ENCODE data around the gene FANCE. TPM values are rescaled to one million over a fixed set of nuclear protein-coding genes. Genes with fewer than 3 reads are reported as not detected.

FANCE gene
- total RNA-seq, 1 donor from 2014 or later: 22.3 TPM

DNA sequence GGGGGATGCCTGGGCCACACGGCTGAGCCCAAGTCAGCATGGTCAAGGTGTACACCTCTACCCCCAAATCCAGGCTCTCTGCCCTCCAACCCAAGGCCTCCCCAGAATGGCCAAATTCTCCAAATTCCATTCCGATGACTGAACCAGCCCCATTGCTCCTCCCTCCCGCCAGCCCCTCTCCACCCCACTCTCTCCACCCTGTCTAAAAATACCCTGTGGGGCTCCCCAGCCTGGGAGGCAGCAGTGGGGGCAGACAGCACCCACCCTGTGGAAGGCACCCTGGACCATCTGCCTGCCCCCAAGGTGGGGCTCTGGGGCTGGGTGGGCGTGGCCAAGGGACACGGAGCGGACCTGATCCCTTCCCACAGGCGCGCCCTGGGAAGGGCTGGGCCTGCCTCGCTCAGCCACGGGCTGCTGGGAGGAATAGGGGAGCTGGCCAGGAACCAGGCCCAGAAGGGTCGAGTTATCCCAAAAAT is 33.3 kb downstream of the FANCE start:
- no peaks in the 10 kb centered on the region for H3K36me3 Mint-ChIP-seq (ENCODE audit: low read depth)
- DNase-seq (ENCODE audit: low spot score): no peak
- no peaks in the 10 kb centered on the region for H3K9me3 Mint-ChIP-seq
- H3K27me3 Mint-ChIP-seq (ENCODE audit: insufficient read depth): peaks cover 2% of the 10 kb centered on the region
- H3K4me1 Mint-ChIP-seq (ENCODE audit: low read depth): no peaks in the 10 kb centered on the region
- intact Hi-C loops (cut with micrococcal nuclease): no loop called here
- no peak overlapping the region for H3K4me3 Mint-ChIP-seq
- H3K27ac Mint-ChIP-seq: no peak overlapping the region

GRCh38 chr6:35486005-35486925 is 34.1 kb downstream of the FANCE start:
- Mint-ChIP-seq H3K9me3 (no peaks in the 10 kb centered on the region), H3K36me3 (ENCODE audit: low read depth) (no peaks in the 10 kb centered on the region), H3K27ac (no peak overlapping the region), H3K4me1 (ENCODE audit: low read depth) (no peaks in the 10 kb centered on the region), H3K4me3 (no peak overlapping the region), H3K27me3 (ENCODE audit: insufficient read depth) (peaks cover 2% of the 10 kb centered on the region)
- intact Hi-C loops (cut with micrococcal nuclease): no loop called here
- DNase-seq (ENCODE audit: low spot score): no peak

- intact Hi-C loops (cut with micrococcal nuclease): no loop called here
- Mint-ChIP-seq H3K9me3 (no peaks in the 10 kb centered on the region), H3K27me3 (ENCODE audit: insufficient read depth) (peaks cover 4% of the 10 kb centered on the region), H3K4me1 (ENCODE audit: low read depth) (no peaks in the 10 kb centered on the region), H3K27ac (no peak overlapping the region), H3K36me3 (ENCODE audit: low read depth) (no peaks in the 10 kb centered on the region), H3K4me3 (no peak overlapping the region)
- no peak for DNase-seq (ENCODE audit: low spot score)
These were observed 35.7 kb downstream of the FANCE start for GRCh38 chr6:35487658-35488516.

DNA sequence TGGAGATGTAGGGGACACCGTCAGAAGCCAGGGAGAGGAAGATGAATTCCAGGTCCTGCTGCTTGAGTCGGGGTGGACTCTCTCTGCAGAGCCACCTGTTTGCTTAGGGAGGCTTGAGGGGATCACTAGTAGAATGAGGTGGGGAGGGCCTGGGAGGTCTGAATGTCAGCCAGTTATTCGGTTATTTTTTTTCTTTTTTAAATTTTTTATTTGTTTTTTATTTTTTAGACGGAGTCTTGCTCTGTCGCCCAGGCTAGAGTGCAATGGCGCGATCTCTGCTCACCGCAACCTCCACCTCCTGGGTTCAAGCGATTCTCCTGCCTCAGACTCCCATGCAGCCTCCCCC is 36.4 kb downstream of the FANCE start:
- Mint-ChIP-seq H3K27ac (no peak overlapping the region), H3K9me3 (no peaks in the 10 kb centered on the region), H3K4me1 (ENCODE audit: low read depth) (no peaks in the 10 kb centered on the region), H3K4me3 (no peak overlapping the region), H3K36me3 (ENCODE audit: low read depth) (no peaks in the 10 kb centered on the region), H3K27me3 (ENCODE audit: insufficient read depth) (peaks cover 1% of the 10 kb centered on the region)
- no peak for DNase-seq (ENCODE audit: low spot score)
- intact Hi-C loops (cut with micrococcal nuclease): no loop called here

DNA sequence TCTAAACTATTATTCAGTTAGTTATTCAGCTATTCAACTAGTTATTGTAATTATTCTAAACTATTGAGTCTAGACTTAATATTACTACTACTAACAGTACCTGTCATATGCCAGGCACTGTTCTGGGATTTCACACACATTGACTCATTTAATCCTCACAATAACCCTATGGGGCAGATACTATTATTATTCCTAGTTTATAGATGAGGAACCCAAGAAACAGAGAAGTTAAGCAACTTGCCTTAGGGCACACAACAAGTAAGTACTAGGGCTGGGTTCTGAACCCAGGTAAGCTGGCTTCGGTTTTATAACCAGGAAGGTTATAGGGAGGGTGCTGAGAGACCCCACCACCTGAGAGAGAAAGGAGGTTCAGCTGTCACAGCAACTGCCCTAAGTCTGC is 36.9 kb downstream of the FANCE start:
- no peak for DNase-seq (ENCODE audit: low spot score)
- no peaks in the 10 kb centered on the region for H3K36me3 Mint-ChIP-seq (ENCODE audit: low read depth)
- no peak overlapping the region for H3K27ac Mint-ChIP-seq
- intact Hi-C loops (cut with micrococcal nuclease): no loop called here
- peaks cover 4% of the 10 kb centered on the region for H3K4me1 Mint-ChIP-seq (ENCODE audit: low read depth)
- no peaks in the 10 kb centered on the region for H3K9me3 Mint-ChIP-seq
- no peak overlapping the region for H3K4me3 Mint-ChIP-seq
- peaks cover 1% of the 10 kb centered on the region for H3K27me3 Mint-ChIP-seq (ENCODE audit: insufficient read depth)

GRCh38 chr6:35489995-35490791 is 38.1 kb downstream of the FANCE start:
- Mint-ChIP-seq H3K36me3 (ENCODE audit: low read depth) (no peaks in the 10 kb centered on the region), H3K4me3 (no peak overlapping the region), H3K4me1 (ENCODE audit: low read depth) (peaks cover 5% of the 10 kb centered on the region), H3K9me3 (no peaks in the 10 kb centered on the region), H3K27ac (no peak overlapping the region), H3K27me3 (ENCODE audit: insufficient read depth) (peaks cover 1% of the 10 kb centered on the region)
- no peak for DNase-seq (ENCODE audit: low spot score)
- intact Hi-C loops (cut with micrococcal nuclease): no loop called here

DNA sequence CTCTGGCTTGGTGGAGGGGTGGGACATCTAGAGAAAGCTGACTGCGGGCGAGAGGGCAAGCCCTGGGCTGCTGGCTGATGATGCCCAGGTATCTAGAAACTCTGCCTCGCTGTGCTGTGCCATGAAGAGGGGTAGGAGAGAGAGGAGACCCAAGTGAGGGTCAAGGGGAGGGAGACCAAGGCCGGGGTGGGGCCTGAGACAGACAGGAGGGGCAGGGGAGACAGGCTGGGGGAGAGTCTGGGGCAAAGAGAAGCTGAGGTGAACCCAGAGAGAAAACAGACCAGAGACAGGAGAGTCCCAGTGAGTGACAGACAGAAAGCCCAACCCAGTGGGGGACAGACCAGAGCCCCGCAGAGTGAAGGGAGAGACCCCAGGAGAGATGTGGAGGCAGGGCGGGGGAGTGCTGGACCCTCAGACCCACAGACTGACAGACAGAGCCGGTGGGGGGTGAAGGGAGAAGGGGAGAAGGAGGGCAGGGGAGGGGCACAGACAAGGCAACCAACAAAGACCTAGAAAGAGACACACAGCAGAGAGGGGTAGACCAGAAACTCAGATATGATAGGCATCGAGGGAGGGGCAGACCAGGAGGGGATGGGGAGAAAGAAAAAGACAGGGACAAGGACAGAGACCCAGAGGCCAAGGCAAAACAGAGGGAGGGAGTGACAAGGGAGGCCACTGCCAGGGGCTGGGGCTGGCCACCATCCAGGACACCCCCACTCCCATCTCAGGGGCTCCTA is 38.9 kb downstream of the FANCE start:
- H3K27me3 Mint-ChIP-seq (ENCODE audit: insufficient read depth): peaks cover 5% of the 10 kb centered on the region
- intact Hi-C loops (cut with micrococcal nuclease): no loop called here
- no peak for DNase-seq (ENCODE audit: low spot score)
- no peaks in the 10 kb centered on the region for H3K9me3 Mint-ChIP-seq
- H3K4me3 Mint-ChIP-seq: no peak overlapping the region
- H3K4me1 Mint-ChIP-seq (ENCODE audit: low read depth): peaks cover 5% of the 10 kb centered on the region
- no peak overlapping the region for H3K27ac Mint-ChIP-seq
- no peaks in the 10 kb centered on the region for H3K36me3 Mint-ChIP-seq (ENCODE audit: low read depth)

- intact Hi-C loops (cut with micrococcal nuclease): no loop called here
- Mint-ChIP-seq H3K9me3 (no peaks in the 10 kb centered on the region), H3K4me3 (no peak overlapping the region), H3K4me1 (ENCODE audit: low read depth) (peaks cover 5% of the 10 kb centered on the region), H3K36me3 (ENCODE audit: low read depth) (no peaks in the 10 kb centered on the region), H3K27ac (no peak overlapping the region), H3K27me3 (ENCODE audit: insufficient read depth) (peaks cover 5% of the 10 kb centered on the region)
- DNase-seq (ENCODE audit: low spot score): no peak
These were observed 39.6 kb downstream of the FANCE start for GRCh38 chr6:35491558-35492257.

GRCh38 chr6:35492258-35492973 is 40.3 kb downstream of the FANCE start:
- intact Hi-C loops (cut with micrococcal nuclease): no loop called here

GRCh38 chr6:35492974-35493284 is 40.8 kb downstream of the FANCE start:
- no peak overlapping the region for H3K27ac Mint-ChIP-seq

More at GRCh38 chr6:35492258-35492973, 40.3 kb downstream of the FANCE start:
- Mint-ChIP-seq H3K9me3 (no peaks in the 10 kb centered on the region), H3K27me3 (ENCODE audit: insufficient read depth) (peaks cover 5% of the 10 kb centered on the region), H3K36me3 (ENCODE audit: low read depth) (no peaks in the 10 kb centered on the region), H3K4me3 (no peak overlapping the region), H3K4me1 (ENCODE audit: low read depth) (peaks cover 5% of the 10 kb centered on the region), H3K27ac (no peak overlapping the region)
- no peak for DNase-seq (ENCODE audit: low spot score)

GRCh38 chr6:35493307-35493983 is 41.3 kb downstream of the FANCE start:
- no peaks in the 10 kb centered on the region for H3K36me3 Mint-ChIP-seq (ENCODE audit: low read depth)
- H3K4me3 Mint-ChIP-seq: no peak overlapping the region
- no peak overlapping the region for H3K27ac Mint-ChIP-seq
- intact Hi-C loops (cut with micrococcal nuclease): no loop called here
- DNase-seq (ENCODE audit: low spot score): no peak
- H3K9me3 Mint-ChIP-seq: no peaks in the 10 kb centered on the region
- H3K4me1 Mint-ChIP-seq (ENCODE audit: low read depth): peaks cover 5% of the 10 kb centered on the region
- peaks cover 6% of the 10 kb centered on the region for H3K27me3 Mint-ChIP-seq (ENCODE audit: insufficient read depth)

More at GRCh38 chr6:35492974-35493284, 40.8 kb downstream of the FANCE start:
- peaks cover 5% of the 10 kb centered on the region for H3K4me1 Mint-ChIP-seq (ENCODE audit: low read depth)
- intact Hi-C loops (cut with micrococcal nuclease): no loop called here
- H3K9me3 Mint-ChIP-seq: no peaks in the 10 kb centered on the region
- no peak overlapping the region for H3K4me3 Mint-ChIP-seq
- no peaks in the 10 kb centered on the region for H3K36me3 Mint-ChIP-seq (ENCODE audit: low read depth)
- H3K27me3 Mint-ChIP-seq (ENCODE audit: insufficient read depth): peaks cover 5% of the 10 kb centered on the region
- DNase-seq (ENCODE audit: low spot score): no peak

Data from activated T-helper 1 cell treated with anti-CD3 and anti-CD28 coated beads, Interleukin-12 subunit alpha, Interleukin-12 subunit beta, Interleukin-2, Interleukin-4 antibody, amounts not matched to agents 30 ng/mL and 10 ng/mL and 1 ng/mL, durations not matched to agents 14 hours and 24 hours and 36 hours (primary cell).